ENCODE results near the gene MTCL3.

- TF ChIP-seq CTCF (IDR thresholded peaks at IDR 0.05; ENCODE audit: insufficient read depth, low read length, poor library complexity, severe bottlenecking), result no peak
- no peak for TF ChIP-seq EZH2phosphoT487 (conservative IDR thresholded peaks at IDR 0.05; ENCODE audit: low read length)
These were observed 47.5 kb upstream of the MTCL3 start for GRCh38 chr6:127566651-127567050.

All from SU-DHL-6 (cell line).